Activated CD4-positive, CD25-positive, alpha-beta regulatory T cell treated with anti-CD3 and anti-CD28 coated beads, Interleukin-2, amount 50 U/mL, for 24 hours (primary cell): ENCODE data around the gene CDK14.
"Not testable (repeated sequence)": the region's sequence is repeated elsewhere in the genome, so short reads cannot be mapped to it uniquely, and the experiment has no call there.

Source experiments
- ATAC-seq, 2 donors: fragments of 150-1000 bp; cut with Tn5 transposase; one replicate each; pipeline ENCODE4 v1.10.0; 2021; ENCODE audit warnings: mild to moderate bottlenecking in 1 of 2, moderate library complexity in 1 of 2

Gene CDK14

GRCh38 chr7:90597563-90598253 is 1.6 kb downstream of the CDK14 start:
- ATAC-seq = no peak

GRCh38 chr7:90599038-90599437 is 2.9 kb downstream of the CDK14 start:
- ATAC-seq = no peak

GRCh38 chr7:90599892-90600555 is 3.9 kb downstream of the CDK14 start:
- no peak for ATAC-seq

GRCh38 chr7:90602303-90602702 is 6.2 kb downstream of the CDK14 start:
- no peak for ATAC-seq

DNA sequence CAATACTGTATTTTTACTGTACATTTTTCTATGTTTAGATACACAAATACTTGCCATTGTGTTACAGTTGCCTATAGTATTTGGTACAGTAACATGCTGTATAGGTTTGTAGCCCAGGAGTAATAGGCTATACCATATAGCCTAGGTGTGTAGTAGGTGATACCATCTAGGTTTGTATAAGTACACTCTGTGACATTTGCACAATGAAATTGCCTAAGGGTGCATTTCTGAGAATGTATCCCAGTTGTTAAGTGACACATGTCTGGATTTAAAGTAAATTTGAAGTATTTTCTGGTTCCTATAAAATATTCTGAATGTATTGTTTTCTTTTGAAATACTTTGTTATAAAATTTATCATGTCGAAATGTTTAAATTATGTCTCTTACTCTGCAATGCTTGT is 7.2 kb downstream of the CDK14 start:
- ATAC-seq = no peak

- ATAC-seq = no peak
Measured at GRCh38 chr7:90604383-90604782, 8.3 kb downstream of the CDK14 start.

GRCh38 chr7:90605055-90605454 is 8.9 kb downstream of the CDK14 start:
- ATAC-seq = no peak

- ATAC-seq = no peak
Measured at GRCh38 chr7:90607196-90607595, 11.1 kb downstream of the CDK14 start.

- no peak for ATAC-seq
Measured at GRCh38 chr7:90610105-90610504, 14.0 kb downstream of the CDK14 start.

DNA sequence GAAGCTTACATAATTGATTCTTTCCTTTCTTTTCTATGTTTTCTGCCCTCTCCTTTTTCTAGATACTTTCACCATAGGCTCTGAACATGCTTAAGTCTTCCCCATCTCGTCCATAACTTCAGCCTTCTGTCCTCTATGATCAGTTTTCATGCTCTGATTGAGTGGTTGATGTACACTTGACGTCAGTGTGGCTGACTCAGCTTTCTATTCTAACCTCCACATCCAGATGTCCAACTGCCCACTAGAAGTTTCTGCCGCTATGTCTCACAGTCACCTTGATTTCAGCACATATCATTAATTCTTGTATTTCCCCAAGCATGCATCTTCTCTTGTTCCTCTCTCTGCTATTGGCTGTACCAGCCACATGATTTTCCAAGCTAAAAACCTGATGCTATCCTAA is 15.0 kb downstream of the CDK14 start:
- ATAC-seq = no peak

- ATAC-seq = peak; percentile 80 to 82
Measured at GRCh38 chr7:90613088-90613498, 17.0 kb downstream of the CDK14 start.

DNA sequence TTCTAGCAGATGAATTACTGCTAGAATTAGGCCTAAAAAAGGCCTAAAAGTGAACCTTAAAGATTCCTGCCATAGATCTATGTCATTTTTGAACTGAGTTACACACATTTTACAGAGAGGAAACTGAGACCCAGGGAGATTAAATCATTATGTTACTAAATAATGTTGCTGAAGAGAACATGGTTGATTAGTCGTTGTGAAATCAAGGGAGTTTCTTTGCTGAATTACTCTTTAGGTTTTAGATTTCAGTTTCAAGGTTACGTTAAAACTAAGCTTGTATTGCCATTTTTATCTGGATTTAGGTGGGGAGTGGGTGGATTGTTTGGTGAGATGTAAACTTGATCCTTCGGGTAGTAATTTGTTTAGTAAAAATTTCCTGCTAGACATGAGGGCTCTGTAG is 21.3 kb downstream of the CDK14 start:
- no peak for ATAC-seq

GRCh38 chr7:90618876-90619275 is 22.8 kb downstream of the CDK14 start:
- ATAC-seq = no peak

- peak in 1 of 2 donors; percentile 13 for ATAC-seq
Measured at GRCh38 chr7:90621125-90621746, 25.1 kb downstream of the CDK14 start.

DNA sequence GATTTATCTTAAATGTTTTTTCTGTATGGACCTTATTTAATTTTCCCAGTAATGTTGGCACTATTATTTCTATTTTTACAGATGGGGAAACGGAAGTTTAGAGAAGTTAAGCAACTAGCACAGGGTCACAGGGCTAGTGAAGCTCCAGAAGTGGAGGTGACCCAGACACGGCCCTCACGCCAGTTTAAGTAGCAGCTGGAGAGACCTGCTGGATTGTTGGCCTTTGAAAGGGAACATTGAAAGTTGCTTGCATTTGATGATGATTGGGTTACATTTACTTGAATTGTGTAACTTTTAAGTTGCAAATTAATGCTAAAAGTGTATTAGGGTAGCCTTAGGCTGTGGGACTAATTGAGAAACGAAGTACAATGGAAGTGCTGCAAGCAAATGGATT is 25.6 kb downstream of the CDK14 start:
- no peak for ATAC-seq

GRCh38 chr7:90622670-90623069 is 26.5 kb downstream of the CDK14 start:
- ATAC-seq = no peak

DNA sequence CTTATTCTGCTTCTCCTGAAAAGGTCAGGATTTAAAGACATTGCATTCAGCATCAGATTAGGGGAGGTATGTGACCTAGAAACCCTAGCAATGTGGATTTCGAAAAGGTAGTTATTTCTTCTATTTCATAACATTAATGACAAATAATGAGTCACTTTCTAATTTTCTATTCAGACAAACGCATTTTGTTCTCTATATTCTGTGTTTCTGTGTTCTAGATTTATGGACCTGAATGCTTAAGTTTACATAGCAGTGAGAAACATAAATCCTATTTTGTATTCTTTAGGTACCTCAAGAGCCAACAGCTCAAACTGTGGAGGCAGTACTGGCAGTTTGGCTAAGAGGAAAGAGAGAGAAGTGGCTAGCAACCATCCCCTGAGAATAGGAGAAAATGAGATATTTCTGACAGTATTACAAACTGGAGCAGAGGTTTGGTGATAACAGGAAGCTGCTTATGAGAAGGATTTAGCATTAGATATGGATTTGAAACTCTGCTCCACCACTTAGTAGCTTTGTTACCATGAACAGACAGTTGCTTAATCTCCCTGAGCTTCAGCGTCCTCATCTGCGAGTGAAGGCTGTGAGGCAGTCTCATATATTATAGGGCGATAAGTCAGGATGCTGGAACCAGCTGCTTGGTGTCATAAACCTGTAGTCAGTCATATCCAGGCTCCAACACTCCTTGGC is 28.2 kb downstream of the CDK14 start:
- no peak for ATAC-seq

GRCh38 chr7:90625051-90625450 is 28.9 kb downstream of the CDK14 start:
- no peak for ATAC-seq

DNA sequence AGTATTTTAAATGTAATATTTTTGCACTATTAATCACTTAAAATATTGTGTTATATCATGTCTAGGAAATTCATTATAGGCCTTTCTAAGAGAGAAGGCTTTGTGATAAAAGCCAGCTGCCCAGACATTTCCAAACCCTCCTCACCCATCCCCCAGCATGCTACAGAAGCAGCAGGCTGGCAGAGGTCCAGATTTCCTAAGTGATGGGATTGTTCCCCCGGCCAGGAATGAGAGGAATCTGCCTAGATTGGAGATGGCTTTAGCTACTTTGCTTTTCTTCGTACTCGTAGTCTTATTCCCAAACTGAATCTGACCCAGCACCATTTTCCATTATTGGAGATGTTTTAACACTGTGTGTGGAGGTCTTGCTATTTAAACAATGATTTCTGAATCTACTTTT is 29.4 kb downstream of the CDK14 start:
- no peak for ATAC-seq

GRCh38 chr7:90626013-90626412 is 29.9 kb downstream of the CDK14 start:
- no peak for ATAC-seq

DNA sequence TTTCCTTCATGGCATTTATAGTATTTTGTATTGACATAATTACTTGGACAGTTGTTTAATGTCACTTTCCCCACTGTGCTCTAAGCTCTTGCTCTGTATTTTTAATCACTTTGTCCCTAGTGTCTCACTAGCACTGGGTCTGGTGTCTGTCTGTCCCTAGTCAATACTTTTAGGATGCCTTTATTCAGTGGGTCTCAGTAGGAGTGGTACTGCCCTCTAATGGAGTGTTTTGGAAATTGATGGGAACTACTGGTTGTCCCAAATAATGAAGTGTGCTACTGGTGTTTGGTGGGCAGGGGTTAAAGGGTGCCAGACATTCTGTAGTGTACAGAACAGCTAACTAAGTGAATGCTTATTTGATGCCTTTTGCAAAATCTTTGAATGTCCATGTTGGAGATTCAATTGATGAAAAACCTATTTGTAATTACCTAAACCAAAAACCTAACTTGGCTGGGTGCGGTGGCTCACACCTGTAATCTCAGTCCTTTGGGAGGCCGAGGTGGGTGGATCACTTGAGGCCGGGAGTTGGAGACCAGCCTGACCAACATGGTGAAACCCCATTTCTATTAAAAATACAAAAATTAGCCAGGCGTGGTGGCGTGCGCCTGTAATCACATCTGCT is 33.3 kb downstream of the CDK14 start:
- ATAC-seq = no peak

GRCh38 chr7:90631502-90631901 is 35.4 kb downstream of the CDK14 start:
- no peak for ATAC-seq

GRCh38 chr7:90639683-90640082 is 43.6 kb downstream of the CDK14 start:
- not testable (repeated sequence) for ATAC-seq
